ENCODE data around the gene PRKN.

GRCh38 chr6:161596807-161597520, 1130.6 kb downstream of the PRKN start:
- TF ChIP-seq CTCF (conservative IDR thresholded peaks at IDR 0.05; ENCODE audit: low read depth in 2 of 2) (no peak), JUNB (IDR thresholded peaks at IDR 0.05; ENCODE audit: unreplicated experiment) (no peak), EZH2 (IDR thresholded peaks at IDR 0.05; ENCODE audit: low read depth, unreplicated experiment) (no peak), ETS1 (IDR thresholded peaks at IDR 0.05) (no peak), REST (IDR thresholded peaks at IDR 0.05; ENCODE audit: unreplicated experiment) (no peak), POLR2AphosphoS5 (IDR thresholded peaks at IDR 0.05; ENCODE audit: low read depth) (no peak), STAT1 (IDR thresholded peaks at IDR 0.05; ENCODE audit: unreplicated experiment) (no peak), ZNF462 (CRISPR knock-in tag; IDR thresholded peaks at IDR 0.05) (no peak), CREB1 (CRISPR knock-in tag; IDR thresholded peaks at IDR 0.05; ENCODE audit: low read depth) (no peak), EZH2phosphoT487 (IDR thresholded peaks at IDR 0.05; ENCODE audit: unreplicated experiment) (no peak), ZNF114 (CRISPR knock-in tag; IDR thresholded peaks at IDR 0.05) (no peak), NANOG (IDR thresholded peaks at IDR 0.05; ENCODE audit: borderline replicate concordance) (no peak), ZNF331 (CRISPR knock-in tag; IDR thresholded peaks at IDR 0.05; ENCODE audit: low read depth) (no peak)

All from GM23338 (cell line).